GM10266 (cell line): ENCODE results near the gene PNPLA2.

Source experiments
- DNase-seq: peaks from one replicate; pipeline ENCODE4 v3.0.0; 2012; ENCODE audit errors: extremely low spot score
- CTCF ChIP-seq: IDR thresholded peaks from 2 replicates; pipeline ENCODE4 v1.5.1; 2012; ENCODE audit warnings: mild to moderate bottlenecking, low read depth; ENCODE audit not compliant: control insufficient read depth, insufficient read depth; ENCODE audit errors: missing control alignments

Gene PNPLA2

GRCh38 chr11:867856-868358, 49.2 kb downstream of the PNPLA2 start:
- TF ChIP-seq CTCF: no peak
- DNase-seq: no peak

GRCh38 chr11:868394-868793, 49.7 kb downstream of the PNPLA2 start:
- DNase-seq: no peak
- no peak for TF ChIP-seq CTCF

- no peak for DNase-seq
- TF ChIP-seq CTCF: no peak
These were observed 50.1 kb downstream of the PNPLA2 start for GRCh38 chr11:868802-869201.

- no peak for TF ChIP-seq CTCF
These were observed 50.8 kb downstream of the PNPLA2 start for GRCh38 chr11:869399-870126.

GRCh38 chr11:870127-870413, 51.4 kb downstream of the PNPLA2 start:
- no peak for DNase-seq
- TF ChIP-seq CTCF: no peak

More at GRCh38 chr11:869399-870126, 50.8 kb downstream of the PNPLA2 start:
- DNase-seq: no peak

GRCh38 chr11:870418-870817, 51.7 kb downstream of the PNPLA2 start:
- DNase-seq: no peak
- TF ChIP-seq CTCF: no peak

- TF ChIP-seq CTCF: no peak
- DNase-seq: no peak
These were observed 52.8 kb downstream of the PNPLA2 start for GRCh38 chr11:871472-871871.
